Liver (tissue), 9 donors: ENCODE measurements around the gene PPT1. TPM values are rescaled to one million over a fixed set of nuclear protein-coding genes. Genes with fewer than 3 reads are reported as not detected.

Experiments used
- DNase-seq: peaks from one replicate; pipeline ENCODE4 v3.0.0-alpha.2; 2017; ENCODE audit warnings: low spot score
- H3K27ac ChIP-seq, 2 donors: one replicate each; pipeline ENCODE4 v1.7.0; 2013; ENCODE audit warnings: inconsistent platforms in 2 of 2, low read length in 2 of 2, control low read depth in 1 of 2, low read depth in 1 of 2, mild to moderate bottlenecking in 1 of 2
- H3K27me3 ChIP-seq, 4 donors: one replicate each; pipeline versions ENCODE4 v1.6.1 to v1.7.0; 2013; ENCODE audit warnings: low read length in 3 of 4, inconsistent platforms in 1 of 4, mild to moderate bottlenecking in 1 of 4, moderate library complexity in 1 of 4; ENCODE audit not compliant: control insufficient read depth in 4 of 4, insufficient read depth in 4 of 4
- H3K36me3 ChIP-seq, 4 donors: one replicate each; pipeline versions ENCODE4 v1.6.1 to v1.7.0; 2013; ENCODE audit warnings: low read length in 3 of 4, mild to moderate bottlenecking in 3 of 4, low read depth in 1 of 4, moderate library complexity in 1 of 4; ENCODE audit not compliant: control insufficient read depth in 4 of 4, insufficient read depth in 3 of 4
- H3K4me1 ChIP-seq, 4 donors: one replicate each; pipeline versions ENCODE4 v1.6.1 to v1.7.0; 2013; ENCODE audit warnings: low read length in 3 of 4, mild to moderate bottlenecking in 3 of 4, moderate library complexity in 1 of 4; ENCODE audit not compliant: control insufficient read depth in 4 of 4, insufficient read depth in 4 of 4
- H3K4me3 ChIP-seq, 3 donors: one replicate each; pipeline versions ENCODE4 v1.6.1 to v1.7.0; 2013; ENCODE audit warnings: low read length in 3 of 3, control low read depth in 1 of 3, low read depth in 1 of 3, mild to moderate bottlenecking in 1 of 3
- H3K9ac ChIP-seq, 2 donors: one replicate each; pipeline ENCODE4 v1.7.0; 2013; ENCODE audit warnings: low read length in 2 of 2, mild to moderate bottlenecking in 2 of 2, moderate library complexity in 2 of 2, control low read depth in 1 of 2, low read depth in 1 of 2
- H3K9me3 ChIP-seq, 4 donors: one replicate each; pipeline versions ENCODE4 v1.6.1 to v1.7.0; 2013; ENCODE audit warnings: low read length in 3 of 4; ENCODE audit not compliant: control insufficient read depth in 4 of 4
- ATF3 ChIP-seq: IDR thresholded peaks from 2 replicates; pipeline ENCODE4 v1.6.1; 2016; ENCODE audit warnings: antibody characterized with exemption
- CTCF ChIP-seq: fragments of 150-350 bp; IDR thresholded peaks from 2 replicates; pipeline ENCODE4 v1.5.1; 2017; ENCODE audit warnings: improper control_type of control experiment, low read depth, low read length; ENCODE audit not compliant: missing input control
- EGR1 ChIP-seq, 2 donors: IDR thresholded peaks; 2 replicates each; pipeline ENCODE4 v1.6.1; 2016 to 2018; ENCODE audit warnings: antibody characterized with exemption in 2 of 2, low read depth in 2 of 2
- FOXA1 ChIP-seq: IDR thresholded peaks from 2 replicates; pipeline ENCODE4 v1.6.1; 2016; ENCODE audit warnings: antibody characterized with exemption
- FOXA2 ChIP-seq: IDR thresholded peaks from 2 replicates; pipeline ENCODE4 v1.6.1; 2016; ENCODE audit warnings: antibody characterized with exemption
- GABPA ChIP-seq, 2 donors: IDR thresholded peaks in 1 of 2; conservative IDR thresholded peaks in 1 of 2; 2 replicates each; pipeline ENCODE4 v1.6.1; 2016; ENCODE audit warnings: antibody characterized with exemption in 2 of 2, mild to moderate bottlenecking in 1 of 2, moderate library complexity in 1 of 2
- HNF4G ChIP-seq: IDR thresholded peaks from 2 replicates; pipeline ENCODE4 v1.6.1; 2016; ENCODE audit warnings: antibody characterized with exemption
- JUND ChIP-seq, 2 donors: IDR thresholded peaks; 2 replicates each; pipeline ENCODE4 v1.6.1; 2016; ENCODE audit warnings: antibody characterized with exemption in 2 of 2
- MAX ChIP-seq: IDR thresholded peaks from 2 replicates; pipeline ENCODE4 v1.6.1; 2016; ENCODE audit warnings: antibody characterized with exemption
- NR2F2 ChIP-seq: IDR thresholded peaks from 2 replicates; pipeline ENCODE4 v1.6.1; 2016; ENCODE audit warnings: antibody characterized with exemption
- RAD21 ChIP-seq, 2 donors: IDR thresholded peaks; 2 replicates each; pipeline ENCODE4 v1.6.1; 2016; ENCODE audit warnings: antibody characterized with exemption in 2 of 2, mild to moderate bottlenecking in 2 of 2
- REST ChIP-seq: IDR thresholded peaks from 2 replicates; pipeline ENCODE4 v1.6.1; 2016; ENCODE audit warnings: antibody characterized with exemption, mild to moderate bottlenecking
- RXRA ChIP-seq, 2 donors: IDR thresholded peaks; 2 replicates each; pipeline ENCODE4 v1.6.1; 2017 to 2018; ENCODE audit warnings: antibody characterized with exemption in 2 of 2, mild to moderate bottlenecking in 1 of 2
- SP1 ChIP-seq: IDR thresholded peaks from 2 replicates; pipeline ENCODE4 v1.6.1; 2018; ENCODE audit warnings: antibody characterized with exemption, mild to moderate bottlenecking
- TAF1 ChIP-seq: conservative IDR thresholded peaks from 2 replicates; pipeline ENCODE4 v1.6.1; 2016; ENCODE audit warnings: antibody characterized with exemption, mild to moderate bottlenecking
- ZBTB33 ChIP-seq: IDR thresholded peaks from 2 replicates; pipeline ENCODE4 v1.6.1; 2016; ENCODE audit warnings: antibody characterized with exemption
- WGBS: extraction: QIAGEN DNeasy Blood & Tissue Kit; methylation state at CpG from one replicate; pipeline ENCODE4 v1.1.7; 2013; 5-methylcytosine and 5-hydroxymethylcytosine counted together
- polyA plus RNA-seq, 2 donors: library from polyadenylated mRNA; stranded (reverse) in 1 of 2; unstranded in 1 of 2; fragments of 200-250 nt in 1 of 2; fragments of >200 nt in 1 of 2; fragmentation: Nextera tagmentation in 1 of 2; extraction: Ambion mirVana in 1 of 2; gene quantifications; one replicate each; pipeline versions ENCODE4 v1.2.1 to v1.2.3, GENCODE V29; 2013 to 2015
- total RNA-seq, 2 donors: library from RNA; depleted of rRNA; stranded (reverse); fragments of >200 nt; gene quantifications; one replicate each; pipeline ENCODE4 v1.2.3, GENCODE V29; 2014
- donor health status: healthy.
- donor health status: healthy.
- donor health status: healthy.
- donor health status: healthy.
- donor health status: healthy.

PPT1 gene
- total and polyA plus RNA-seq, 4 donors: 15.4 to 46.8 (median 27.1) TPM

GRCh38 chr1:40073062-40073461, 24.0 kb downstream of the PPT1 start:
- no peaks in the 10 kb centered on the region for H3K27me3 ChIP-seq
- H3K36me3 ChIP-seq: peaks cover 15 to 58% (median 47%) of the 10 kb centered on the region in 4 donors
- DNase-seq: no peak
- no peak overlapping the region for H3K9ac ChIP-seq
- H3K9me3 ChIP-seq: no peaks in the 10 kb centered on the region
- WGBS: 91% methylated on average over 4 of the region's 4 CpGs
- TF ChIP-seq ZBTB33: no peak
- no peak for TF ChIP-seq RXRA (IDR thresholded peaks at IDR 0.05)
- no peak for TF ChIP-seq MAX
- TF ChIP-seq RAD21 (IDR thresholded peaks at IDR 0.05): no peak
- no peak for TF ChIP-seq FOXA1
- TF ChIP-seq TAF1: no peak
- TF ChIP-seq GABPA (IDR thresholded peaks at IDR 0.05 in 1 of 2, conservative IDR thresholded peaks at IDR 0.05 in 1 of 2): no peak
- TF ChIP-seq CTCF: no peak
- TF ChIP-seq NR2F2: no peak
- TF ChIP-seq FOXA2: no peak
- no peak for TF ChIP-seq HNF4G
- no peak for TF ChIP-seq JUND (IDR thresholded peaks at IDR 0.05)
- no peak for TF ChIP-seq ATF3
- TF ChIP-seq EGR1 (IDR thresholded peaks at IDR 0.05; ENCODE audit: low read depth in 2 of 2): no peak
- no peak for TF ChIP-seq SP1
- no peak overlapping the region for H3K27ac ChIP-seq
- H3K4me1 ChIP-seq: no peaks in the 10 kb centered on the region
- no peak overlapping the region for H3K4me3 ChIP-seq

GRCh38 chr1:40072142-40072541, 24.9 kb downstream of the PPT1 start:
- no peak overlapping the region for H3K27ac ChIP-seq
- no peaks in the 10 kb centered on the region for H3K4me1 ChIP-seq

More at GRCh38 chr1:40072142-40072541, 24.9 kb downstream of the PPT1 start:
- Histone ChIP-seq H3K27me3 (no peaks in the 10 kb centered on the region), H3K4me3 (no peak overlapping the region), H3K36me3 (peaks cover 21 to 67% (median 53%) of the 10 kb centered on the region in 4 donors), H3K9ac (no peak overlapping the region), H3K9me3 (no peaks in the 10 kb centered on the region)
- no peak for DNase-seq
- TF ChIP-seq REST (no peak), MAX (no peak)
